ENCODE measurements around the gene PCNX1.
"Not testable (repeated sequence)": the region's sequence is repeated elsewhere in the genome, so short reads cannot be mapped to it uniquely, and the experiment has no call there.

The PCNX1 gene

DNA sequence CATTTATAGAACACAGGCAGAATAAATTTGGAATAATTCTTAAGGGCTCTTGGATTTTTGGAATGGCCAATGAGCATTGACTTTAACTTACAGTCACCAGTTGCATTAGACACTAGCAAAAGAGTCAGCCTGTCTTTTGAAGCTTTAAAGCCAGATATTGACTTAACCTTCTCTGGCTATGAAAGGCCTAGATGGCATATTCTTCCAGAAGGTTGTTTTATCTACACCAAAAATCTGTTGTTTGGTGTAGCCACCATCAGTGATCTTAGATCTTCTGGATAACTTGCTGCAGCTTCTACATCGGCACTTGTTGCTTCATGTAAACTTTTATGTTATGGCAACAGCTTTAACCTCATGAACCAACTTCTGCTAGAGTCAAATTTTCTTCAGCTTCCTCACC, 10.4 kb downstream of the PCNX1 start:
- no peak for DNase-seq

DNA sequence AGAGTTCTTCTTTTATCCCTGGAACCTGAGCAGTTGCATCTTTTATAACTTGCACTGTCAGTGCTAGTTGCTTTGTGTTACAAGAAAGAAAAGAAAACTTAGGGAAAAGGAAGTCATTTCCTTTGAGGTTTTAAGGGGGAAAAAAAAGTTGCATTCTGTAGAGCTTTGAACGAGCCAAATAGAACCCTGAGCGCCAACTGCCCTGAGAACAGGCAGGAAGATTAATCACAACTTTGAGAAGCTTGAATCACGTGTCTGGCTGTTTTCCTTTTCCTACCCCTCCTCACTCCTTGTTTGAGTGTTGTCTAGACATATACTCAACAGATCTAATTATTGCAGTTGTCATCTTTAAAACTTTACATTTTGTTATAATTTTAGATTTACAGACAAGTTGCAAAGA, 12.5 kb downstream of the PCNX1 start:
- DNase-seq: no peak

DNA sequence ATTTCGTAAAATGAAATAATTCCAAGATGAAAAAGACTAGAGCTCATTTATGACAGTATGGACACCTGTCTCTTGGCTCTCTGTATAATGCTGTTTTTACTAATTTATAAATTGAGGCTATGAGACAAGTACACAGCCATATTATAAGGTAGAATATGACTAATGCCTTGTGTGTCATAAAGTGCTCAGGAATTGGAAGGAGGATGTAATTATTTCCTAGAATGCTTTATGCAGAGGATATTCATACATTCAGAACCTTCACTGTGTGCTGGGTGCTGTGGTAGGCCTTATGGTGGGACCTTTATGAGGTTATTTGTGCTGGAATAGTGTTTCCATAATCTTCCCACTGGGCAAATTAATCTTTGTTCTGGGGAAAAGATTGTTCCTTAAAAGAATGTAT, 13.3 kb downstream of the PCNX1 start:
- no peak for DNase-seq

DNA sequence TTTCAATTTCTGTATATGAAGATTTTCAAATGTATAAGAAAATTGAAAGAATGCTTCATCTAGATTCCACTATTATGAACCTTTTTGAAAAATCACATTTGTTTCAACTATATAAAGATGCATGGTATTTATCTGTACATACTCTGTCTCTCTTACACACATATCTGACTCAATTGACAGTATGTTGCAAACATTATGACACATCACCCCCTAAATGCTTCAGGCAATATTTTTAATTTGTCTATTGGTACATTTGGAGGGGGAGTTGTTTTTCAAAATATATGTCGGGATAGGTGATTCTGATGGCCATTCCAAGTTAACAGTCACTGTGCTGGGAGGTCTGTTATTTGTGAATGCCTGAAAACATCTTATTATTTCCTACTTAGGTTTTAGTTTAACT, 14.4 kb downstream of the PCNX1 start:
- no peak for DNase-seq

DNA sequence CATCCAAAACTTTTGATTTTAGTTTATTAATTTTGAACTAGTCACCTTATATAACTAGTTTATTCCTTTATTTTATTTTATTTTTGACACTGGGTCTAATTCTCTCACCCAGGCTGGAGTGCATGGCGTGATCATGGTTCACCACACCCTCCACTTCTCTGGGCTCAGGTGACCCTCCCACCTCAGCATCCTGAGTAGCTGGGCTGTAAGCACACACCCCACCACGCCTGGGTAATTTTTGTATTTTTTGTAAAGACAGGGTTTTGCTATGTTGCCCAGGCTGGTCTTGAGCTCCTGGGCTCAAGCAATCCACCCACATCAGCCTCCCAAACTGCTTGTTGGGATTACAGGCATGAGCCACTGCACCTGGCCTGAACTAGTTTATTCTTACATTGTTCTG, 17.3 kb downstream of the PCNX1 start:
- no peak for DNase-seq

DNA sequence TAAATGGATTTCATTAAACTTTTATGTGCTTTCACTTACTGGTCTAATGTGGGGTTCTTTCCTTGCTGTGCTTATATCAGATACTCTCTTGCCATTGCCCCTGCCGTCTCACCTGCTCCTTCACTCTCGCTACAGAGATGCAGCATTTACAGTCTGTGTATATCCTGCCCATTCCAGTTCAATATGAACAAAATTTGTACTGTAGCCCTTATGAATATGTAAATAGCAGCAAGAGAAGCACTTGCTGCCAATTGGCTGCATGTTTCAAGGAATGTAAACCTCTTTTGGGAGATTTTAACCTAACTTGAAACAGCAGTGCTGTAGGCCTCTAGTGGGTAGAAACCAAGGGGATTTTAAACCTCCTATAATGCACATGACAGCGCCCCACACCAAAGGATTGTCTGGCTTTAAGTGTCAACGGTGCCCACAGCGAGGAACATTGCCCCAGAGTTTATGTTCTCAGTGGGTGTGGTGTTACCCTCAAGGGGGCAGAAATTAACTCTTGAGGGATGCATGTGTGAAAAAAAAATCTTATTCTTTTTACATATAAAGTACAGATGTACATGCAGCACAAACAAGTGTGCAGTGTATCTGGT, 19.1 kb downstream of the PCNX1 start:
- no peak for DNase-seq

DNA sequence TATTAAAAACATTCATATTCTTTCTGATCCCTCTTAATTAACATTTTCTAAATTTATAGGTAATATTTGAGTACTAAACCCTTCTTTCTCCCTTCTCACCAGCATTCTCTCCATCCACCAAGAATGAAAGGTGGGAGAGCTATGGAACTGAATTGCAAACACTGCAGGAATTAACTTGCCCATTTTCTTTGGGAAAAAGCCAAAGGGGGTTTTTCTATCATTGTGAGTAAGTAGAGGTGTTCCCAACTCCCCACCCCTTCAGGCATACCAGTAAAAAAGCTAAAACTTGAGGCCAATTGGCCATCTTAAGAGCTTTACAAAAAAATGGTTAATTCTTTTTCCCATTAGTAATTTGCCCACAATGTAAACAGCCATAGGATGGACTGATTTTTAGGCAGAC, 23.7 kb downstream of the PCNX1 start:
- no peak for DNase-seq

DNA sequence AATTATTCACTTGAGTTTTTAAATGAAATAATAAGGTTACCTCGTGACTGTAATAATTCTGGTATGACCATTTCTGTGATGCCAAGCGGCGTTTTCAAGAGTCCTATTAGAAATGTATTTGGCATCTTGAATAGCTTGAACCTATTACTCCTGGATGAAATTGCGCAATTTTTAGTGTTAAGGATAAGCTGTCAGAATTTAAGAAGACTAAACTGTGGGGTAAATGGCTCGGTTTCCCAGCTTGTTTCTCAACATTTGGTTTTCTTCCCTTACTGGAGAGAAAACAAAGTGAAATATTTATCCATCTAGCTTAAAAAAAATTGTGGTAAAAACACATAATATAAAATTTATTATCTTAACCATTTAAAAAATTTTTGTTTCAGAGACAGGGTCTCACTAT, 26.8 kb downstream of the PCNX1 start:
- no peak for DNase-seq

DNA sequence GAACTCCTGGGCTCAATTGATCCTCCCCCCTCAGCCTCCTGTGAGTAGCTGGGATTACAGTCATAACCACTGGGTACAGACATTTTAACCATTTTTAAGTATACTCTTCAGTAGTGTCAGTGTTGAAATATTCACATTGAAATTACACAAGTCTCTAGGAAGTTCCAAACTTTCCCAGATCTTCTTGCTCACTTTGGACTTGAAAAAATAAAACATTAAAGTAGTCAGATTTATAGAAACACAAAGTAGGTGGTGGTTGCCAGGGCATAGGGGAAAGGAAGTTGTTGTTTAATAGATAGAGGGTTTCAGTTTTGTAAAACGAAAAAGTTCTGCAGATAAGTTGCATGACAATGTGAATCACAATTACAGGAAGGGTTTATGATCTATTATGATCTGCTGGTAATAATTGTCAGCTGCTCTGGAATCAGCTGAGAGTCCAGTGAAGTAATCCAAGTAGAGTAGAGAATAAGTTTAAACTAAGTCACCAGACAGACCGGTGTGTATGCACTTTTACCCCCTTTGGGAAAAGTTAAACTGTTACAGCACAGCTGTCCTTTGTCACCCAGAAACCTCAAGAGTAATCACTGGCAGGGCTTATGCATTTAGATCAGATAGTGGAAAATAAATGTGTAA, 27.4 kb downstream of the PCNX1 start:
- no peak for DNase-seq

DNA sequence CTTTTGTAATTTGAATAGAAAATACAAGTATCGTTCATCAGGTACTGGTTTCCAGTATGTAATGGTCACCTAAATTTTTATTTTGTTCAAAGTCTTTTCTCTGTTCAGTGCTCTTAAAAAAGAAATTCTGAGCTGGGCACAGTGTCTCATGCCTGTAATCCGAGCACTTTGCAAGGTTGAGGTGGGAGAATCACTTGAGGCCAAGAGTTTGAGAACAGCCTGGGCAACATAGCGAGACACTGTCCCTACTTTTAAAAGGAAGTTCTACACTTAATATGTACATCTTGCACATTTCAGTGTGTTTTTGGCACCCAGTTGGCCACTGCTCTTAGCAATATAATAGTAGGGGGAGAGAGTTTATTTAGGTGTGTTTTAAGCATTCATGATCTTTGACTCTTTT, 27.9 kb downstream of the PCNX1 start:
- DNase-seq: no peak

DNA sequence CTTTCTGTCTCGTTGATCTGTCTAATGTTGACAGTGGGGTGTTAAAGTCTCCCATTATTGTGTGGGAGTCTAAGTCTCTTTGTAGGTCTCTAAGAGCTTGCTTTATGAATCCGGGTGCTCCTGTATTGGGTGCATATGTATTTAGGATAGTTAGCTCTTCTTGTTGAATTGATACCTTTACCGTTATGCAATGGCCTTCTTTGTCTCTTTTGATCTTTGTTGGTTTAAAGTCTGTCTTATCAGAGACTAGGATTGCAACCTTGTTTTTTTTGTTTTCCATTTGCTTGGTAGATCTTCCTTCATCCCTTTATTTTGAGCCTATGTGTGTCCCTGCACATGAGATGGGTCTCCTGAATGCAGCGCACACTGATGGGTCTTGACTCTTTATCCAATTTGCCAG, 32.4 kb downstream of the PCNX1 start:
- not testable (repeated sequence) for DNase-seq

DNA sequence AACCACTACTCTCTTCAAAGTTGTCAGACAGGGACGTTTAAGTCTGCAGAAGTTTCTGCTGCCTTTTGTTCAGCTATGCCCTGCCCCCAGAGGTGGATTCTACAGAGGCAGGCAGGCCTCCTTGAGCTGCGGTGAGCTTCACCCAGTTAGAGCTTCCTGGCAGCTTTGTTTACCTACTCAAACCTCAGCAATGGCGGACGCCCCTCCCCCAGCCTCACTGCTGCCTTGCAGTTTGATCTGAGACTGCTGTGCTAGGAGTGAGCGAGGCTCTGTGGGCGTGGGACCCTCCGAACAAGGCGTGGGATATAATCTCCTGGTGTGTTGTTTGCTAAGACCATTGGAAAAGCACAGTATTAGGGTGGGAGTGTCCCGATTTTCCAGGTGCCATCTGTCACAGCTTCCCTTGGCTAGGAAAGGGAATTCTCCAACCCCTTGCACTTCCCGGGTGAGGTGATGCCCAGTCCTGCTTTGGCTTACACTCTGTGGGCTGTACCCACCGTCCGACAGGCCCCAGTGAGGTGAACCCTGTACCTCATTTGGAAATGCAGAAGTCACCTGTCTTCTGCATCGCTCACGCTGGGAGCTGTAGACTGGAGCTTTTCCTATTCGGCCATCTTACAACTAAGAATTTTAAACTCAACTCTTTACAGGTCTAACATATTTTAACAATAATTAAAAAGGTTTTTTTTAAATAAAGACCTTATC, 34.5 kb downstream of the PCNX1 start:
- not testable (repeated sequence) for DNase-seq

DNA sequence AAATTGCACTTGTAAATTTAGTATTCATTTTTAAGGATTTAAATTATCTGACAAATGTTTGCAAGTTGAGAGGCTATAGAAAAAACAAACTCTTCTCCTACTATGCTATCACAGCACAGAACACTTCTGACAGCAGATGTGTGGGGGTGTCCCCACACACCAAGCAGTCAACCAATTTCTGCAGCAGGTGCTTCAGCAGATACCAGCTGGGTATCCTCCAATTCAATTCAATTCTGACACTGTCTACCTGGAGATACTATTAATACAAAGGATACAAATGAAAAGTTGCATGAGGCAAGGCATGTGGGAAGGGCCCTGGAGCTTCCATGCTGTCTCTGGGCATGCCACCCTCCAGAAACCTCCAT, 35.1 kb downstream of the PCNX1 start:
- no peak for DNase-seq

DNA sequence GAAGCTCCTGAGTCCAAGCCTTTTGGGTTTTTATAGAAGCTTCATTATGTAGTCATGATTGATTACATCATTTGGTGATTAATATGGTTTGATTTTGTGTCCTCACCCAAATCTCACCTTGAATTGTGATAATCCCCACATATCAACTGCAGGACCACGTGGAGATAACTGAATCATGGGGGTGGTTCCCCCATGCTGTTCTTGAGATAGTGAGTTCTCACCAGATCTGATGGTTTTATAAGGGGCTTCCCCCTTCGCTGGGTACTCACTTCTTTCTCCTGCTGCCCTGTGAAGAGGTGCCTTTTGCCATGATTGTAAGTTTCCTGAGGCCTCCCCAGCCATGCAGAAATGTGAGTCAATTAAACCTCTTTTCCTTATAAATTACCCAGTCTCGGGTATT, 35.5 kb downstream of the PCNX1 start:
- DNase-seq: not testable (repeated sequence)

DNA sequence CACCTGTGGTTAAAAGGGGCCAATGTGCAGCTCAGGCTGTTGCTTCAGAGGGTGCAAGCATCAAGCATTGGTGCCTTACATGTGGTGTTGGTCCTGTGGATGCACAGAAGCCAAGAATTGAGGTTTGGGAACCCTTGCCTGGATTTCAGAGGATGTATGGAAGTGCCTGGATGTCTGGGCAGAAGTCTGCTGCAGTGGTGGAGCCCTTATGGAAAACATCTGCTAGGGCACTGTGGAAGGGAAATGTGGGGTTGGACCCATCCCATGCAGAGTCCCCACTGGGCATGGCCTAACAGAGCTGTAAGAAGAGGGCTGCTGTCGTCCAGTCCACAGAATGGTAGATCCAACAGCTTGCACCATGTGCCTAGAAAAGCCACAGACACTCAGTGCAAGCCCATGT, 36.6 kb downstream of the PCNX1 start:
- no peak for DNase-seq

DNA sequence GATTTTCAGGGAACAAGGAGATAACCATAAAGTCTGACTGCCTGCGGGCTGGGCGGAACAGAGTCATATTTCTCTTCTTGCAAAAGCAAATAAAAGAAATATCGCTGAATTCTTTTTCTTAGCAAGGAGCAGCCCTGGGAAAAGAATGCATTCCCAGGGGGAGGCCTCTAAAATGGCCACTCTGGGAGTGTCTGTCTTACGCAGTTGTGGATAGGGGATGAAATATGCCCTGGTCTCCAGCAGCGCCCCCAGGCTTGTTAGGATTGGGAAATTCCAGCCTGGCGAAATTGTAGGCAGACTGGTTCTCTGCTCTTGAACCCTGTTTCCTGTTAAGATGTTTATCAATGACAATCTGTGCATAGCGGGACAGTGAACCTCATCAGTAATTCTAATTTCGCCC, 40.5 kb downstream of the PCNX1 start:
- DNase-seq: no peak

DNA sequence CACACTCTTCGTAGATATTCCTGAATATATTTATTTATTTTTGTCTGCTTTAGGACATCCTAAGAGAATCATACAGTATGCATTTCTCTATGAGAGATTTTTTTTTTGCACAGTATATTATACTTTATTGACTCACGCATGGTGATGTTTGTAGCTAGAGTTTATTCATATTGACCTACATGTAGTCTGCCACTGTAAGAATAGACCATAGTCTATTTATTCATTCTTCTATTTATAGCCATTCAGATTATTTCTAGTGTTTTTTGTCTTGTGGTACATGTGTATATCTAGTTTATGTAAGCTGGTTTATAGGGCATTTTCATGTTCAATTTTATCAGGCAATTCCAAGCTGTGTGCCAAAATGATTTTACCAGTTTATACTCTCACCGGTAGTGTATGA, 45.2 kb downstream of the PCNX1 start:
- DNase-seq: no peak

DNA sequence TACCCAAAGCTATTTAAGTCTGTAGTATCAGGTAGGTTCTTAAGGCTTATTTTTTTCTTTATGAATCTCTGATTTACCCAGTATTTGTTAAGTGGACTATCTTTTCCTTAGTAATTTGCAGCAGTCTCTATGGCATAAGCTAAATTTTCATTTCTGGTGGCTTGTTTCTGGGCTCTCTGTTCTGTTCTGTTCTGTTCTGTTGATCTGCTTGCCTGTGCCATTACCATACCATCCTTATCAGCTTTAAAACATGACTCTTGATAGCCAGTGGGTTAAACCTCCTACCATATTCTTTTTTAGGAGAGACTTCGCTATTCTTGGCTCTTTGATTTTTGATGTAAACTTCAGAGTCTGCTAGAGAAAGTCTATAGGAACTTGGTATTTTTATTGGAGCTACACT, 46.8 kb downstream of the PCNX1 start:
- no peak for DNase-seq

DNA sequence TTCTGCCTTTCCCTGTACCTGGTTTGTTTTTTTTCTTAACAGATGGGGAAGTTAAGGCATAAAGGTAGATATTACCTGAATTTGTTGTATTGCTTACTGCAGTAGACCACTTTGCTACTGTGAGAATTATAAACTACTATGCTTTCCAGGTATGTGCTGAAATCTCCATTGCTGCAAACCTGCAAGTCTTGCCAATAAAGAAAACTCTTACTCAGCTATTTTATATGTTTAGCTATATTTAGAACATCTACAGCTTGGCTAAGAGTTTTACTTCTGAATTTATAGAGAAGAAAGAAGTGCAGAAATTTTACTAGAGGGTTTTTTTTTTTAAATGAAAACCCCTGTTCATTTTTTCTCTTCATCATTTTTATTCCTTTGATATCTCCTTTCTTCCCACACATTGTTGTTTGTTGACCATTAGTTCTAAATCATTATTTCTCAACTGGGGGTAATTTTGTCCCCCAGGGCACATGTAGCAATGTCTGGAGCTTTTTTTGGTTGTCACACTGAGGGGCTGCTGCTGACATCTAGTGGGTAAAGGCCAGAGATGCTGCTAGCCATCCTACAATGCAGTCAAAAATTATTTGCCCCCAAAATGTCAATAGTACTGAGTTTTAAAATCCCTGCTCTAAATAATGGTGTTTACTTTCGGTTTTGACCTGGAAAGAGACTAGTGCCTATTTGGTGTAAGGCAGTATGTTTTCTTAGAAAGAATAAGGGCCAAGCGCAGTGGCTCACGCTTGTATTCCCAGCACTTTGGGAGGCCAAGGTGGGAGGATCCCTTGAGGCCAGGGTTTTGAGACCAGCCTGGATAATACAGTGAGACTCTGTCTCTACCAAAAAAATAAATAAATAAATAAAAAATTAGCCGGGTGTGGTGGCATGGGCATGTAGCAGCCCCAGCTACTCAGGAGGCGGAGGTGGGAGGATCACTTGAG, 48.6 kb downstream of the PCNX1 start:
- DNase-seq: no peak

DNA sequence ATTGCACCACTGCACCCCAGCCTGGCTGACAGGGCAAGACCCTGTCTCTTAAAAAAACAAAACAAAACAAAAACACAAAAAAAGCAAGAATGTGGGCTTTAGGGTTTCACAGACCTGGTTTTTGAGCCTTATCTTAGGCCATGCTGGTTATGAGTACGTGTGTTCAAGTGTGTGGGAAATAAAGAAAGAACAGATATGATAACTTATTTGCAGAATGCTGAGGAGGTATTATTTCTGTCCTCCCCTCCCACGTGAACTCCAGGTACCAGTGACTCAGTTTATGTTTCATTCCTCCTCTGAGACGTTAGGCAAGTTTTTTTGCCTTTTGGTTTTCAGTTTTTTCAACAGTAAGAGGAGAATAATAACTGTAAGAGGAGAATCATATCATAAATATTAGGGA, 49.3 kb downstream of the PCNX1 start:
- no peak for DNase-seq

DNA sequence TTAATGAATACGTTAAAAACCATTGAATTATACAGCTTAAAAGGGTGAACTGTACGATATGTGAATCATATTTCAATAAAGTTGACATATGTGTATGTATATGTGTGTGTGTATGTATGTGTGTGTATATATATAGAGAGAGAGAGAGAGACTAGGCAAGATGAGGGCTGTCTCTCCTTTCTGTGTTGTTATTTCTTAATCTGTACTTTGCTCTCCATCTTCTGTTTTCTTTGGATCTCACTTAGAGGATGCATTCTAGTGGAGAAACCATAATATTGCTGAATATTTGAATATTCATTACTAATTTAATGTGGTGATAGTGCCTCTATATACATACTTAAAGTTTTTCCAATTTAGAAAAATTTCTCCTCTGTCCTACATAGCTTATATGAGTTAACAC, 50.5 kb downstream of the PCNX1 start:
- no peak for DNase-seq

DNA sequence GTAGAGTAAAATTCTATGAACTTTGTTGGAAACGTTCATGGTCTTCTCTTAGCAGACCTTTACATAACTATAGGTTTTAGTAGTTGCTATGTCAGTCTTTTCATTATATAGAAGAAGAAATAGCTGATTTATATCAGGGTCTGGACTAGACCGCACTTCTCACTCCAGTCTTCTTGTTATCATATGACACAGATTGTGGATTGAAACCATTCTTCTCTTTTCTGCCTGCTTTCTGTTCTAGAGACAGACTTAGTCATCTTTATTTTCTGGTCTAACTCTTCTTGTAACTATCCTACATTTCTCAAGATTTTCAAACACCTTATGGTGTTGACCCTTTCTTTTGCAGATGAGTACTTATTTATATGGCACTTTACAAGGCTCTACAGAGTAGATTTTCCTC, 55.7 kb downstream of the PCNX1 start:
- no peak for DNase-seq

DNA sequence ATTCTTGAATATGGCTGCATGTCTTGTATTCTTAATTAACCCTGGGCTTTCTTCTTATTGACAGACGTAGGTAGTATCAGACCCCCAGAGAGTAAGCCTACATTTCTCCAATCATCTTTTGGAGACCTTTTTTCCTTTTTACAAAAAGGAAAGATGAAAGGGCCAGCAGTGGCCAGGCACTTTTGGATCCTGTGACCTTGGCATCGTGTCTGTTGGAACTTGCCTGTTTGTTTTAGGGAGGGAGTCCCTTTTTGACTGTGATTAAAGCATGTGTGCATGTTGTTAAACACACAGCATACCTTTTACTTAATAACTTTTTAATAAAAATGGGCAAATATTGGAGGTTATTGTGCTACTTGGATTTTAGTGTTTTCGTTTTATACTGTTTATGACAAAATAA, 57.2 kb downstream of the PCNX1 start:
- DNase-seq: no peak

DNA sequence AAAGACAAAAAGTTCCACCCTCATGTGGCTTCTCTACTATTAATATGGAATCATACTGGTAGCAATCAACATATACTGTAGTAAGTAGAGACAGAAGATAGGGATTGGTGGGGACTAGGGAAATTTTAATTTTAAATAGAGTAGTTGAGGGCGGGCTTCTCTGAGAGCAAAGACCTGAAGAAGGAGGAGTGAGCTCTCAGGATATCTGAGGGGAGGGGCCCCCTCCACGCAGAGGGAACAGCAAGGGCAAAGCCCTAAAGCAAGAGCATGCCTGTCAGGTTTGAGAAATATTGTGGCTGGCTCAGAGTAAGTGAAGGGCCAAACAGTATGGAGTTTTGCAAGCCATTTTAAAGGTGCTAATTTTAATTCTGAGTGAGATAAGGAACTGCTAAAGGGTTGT, 64.3 kb downstream of the PCNX1 start:
- no peak for DNase-seq

All from NCI-H2081 treated with DMSO at 0.1 percent for 48 hours (cell line).